ENCODE results near the gene USP48.

GRCh38 chr1:21816602-21817302 lies 33.8 kb upstream of the USP48 start:
- TF ChIP-seq, protein P1, sequence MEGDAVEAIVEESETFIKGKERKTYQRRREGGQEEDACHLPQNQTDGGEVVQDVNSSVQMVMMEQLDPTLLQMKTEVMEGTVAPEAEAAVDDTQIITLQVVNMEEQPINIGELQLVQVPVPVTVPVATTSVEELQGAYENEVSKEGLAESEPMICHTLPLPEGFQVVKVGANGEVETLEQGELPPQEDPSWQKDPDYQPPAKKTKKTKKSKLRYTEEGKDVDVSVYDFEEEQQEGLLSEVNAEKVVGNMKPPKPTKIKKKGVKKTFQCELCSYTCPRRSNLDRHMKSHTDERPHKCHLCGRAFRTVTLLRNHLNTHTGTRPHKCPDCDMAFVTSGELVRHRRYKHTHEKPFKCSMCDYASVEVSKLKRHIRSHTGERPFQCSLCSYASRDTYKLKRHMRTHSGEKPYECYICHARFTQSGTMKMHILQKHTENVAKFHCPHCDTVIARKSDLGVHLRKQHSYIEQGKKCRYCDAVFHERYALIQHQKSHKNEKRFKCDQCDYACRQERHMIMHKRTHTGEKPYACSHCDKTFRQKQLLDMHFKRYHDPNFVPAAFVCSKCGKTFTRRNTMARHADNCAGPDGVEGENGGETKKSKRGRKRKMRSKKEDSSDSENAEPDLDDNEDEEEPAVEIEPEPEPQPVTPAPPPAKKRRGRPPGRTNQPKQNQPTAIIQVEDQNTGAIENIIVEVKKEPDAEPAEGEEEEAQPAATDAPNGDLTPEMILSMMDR (conservative IDR thresholded peaks at IDR 0.05 in 1 of 2, IDR thresholded peaks at IDR 0.05 in 1 of 2; ENCODE audit: low read depth in 1 of 2, low read length in 2 of 2) = no peak
- TF ChIP-seq EZH2 (IDR thresholded peaks at IDR 0.05; ENCODE audit: low read length, missing control alignments) = no peak
